Right lobe of liver (tissue), 4 donors: ENCODE measurements around the gene AGAP5.

Experiments
- POLR2A ChIP-seq: fragments of 450-650 bp; IDR thresholded peaks from one replicate; pipeline ENCODE4 v1.6.1; 2017; ENCODE audit warnings: antibody characterized with exemption, mild to moderate bottlenecking
- TF ChIP-seq, protein P1 (sequence below), 4 donors: fragments of 200-600 bp in 3 of 4; fragments of 450-650 bp in 1 of 4; IDR thresholded peaks; one replicate each; pipeline versions ENCODE4 v1.5.1 to v1.8.0; 2016 to 2022; ENCODE audit warnings: antibody characterized with exemption in 4 of 4, mild to moderate bottlenecking in 2 of 4
- donor health status: DM: no; HTN: no; CAD: no.
- donor health status: DM: no; HTN: no; CAD: no.
- donor health status: DM: no; HTN: yes; CAD: no.

DNA sequence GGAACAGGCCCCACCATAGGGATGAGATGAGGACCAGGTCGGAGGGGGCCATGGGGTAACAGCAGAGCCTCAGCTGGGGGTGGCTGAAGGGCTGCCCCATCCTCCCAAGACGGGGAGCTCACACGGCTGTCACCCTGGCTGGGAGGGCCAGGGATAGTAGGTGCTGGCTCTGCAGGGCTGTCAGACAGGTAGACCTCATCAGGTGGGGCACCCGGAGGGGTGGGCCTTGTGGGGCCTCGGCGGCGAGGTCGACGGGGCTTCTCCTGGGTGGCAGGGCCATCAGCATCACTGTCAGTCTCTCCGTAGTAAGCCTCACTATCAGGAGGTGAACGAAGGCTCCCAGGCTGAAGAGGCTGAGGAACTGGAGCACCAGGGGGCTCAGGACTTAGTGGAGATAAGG is 44.7 kb downstream of the AGAP5 start:
- TF ChIP-seq, protein P1, sequence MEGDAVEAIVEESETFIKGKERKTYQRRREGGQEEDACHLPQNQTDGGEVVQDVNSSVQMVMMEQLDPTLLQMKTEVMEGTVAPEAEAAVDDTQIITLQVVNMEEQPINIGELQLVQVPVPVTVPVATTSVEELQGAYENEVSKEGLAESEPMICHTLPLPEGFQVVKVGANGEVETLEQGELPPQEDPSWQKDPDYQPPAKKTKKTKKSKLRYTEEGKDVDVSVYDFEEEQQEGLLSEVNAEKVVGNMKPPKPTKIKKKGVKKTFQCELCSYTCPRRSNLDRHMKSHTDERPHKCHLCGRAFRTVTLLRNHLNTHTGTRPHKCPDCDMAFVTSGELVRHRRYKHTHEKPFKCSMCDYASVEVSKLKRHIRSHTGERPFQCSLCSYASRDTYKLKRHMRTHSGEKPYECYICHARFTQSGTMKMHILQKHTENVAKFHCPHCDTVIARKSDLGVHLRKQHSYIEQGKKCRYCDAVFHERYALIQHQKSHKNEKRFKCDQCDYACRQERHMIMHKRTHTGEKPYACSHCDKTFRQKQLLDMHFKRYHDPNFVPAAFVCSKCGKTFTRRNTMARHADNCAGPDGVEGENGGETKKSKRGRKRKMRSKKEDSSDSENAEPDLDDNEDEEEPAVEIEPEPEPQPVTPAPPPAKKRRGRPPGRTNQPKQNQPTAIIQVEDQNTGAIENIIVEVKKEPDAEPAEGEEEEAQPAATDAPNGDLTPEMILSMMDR (IDR thresholded peaks at IDR 0.05) = no peak
- TF ChIP-seq POLR2A = no peak
